ENCODE measurements around the gene JAM2.

The JAM2 gene

DNA sequence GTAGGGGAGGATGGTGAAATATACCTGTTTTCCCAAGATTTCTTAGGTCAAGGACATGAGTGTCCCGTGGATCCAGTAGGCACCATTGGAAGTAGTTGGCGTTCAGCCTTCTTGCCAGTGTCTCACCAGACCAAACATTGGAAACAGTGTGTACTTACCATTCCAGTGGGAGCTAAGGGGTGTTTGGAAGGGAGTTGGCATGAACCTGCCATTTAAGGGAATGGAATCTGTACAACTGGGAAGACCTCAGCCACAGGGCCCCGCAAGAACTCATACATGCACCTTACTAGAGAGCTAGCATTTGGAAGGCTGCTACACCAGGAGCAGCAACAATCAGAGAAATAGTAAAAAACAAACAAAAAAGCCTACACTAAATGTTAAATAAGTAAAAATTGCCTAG, 82.9 kb downstream of the JAM2 start:
- no peak for DNase-seq

DNA sequence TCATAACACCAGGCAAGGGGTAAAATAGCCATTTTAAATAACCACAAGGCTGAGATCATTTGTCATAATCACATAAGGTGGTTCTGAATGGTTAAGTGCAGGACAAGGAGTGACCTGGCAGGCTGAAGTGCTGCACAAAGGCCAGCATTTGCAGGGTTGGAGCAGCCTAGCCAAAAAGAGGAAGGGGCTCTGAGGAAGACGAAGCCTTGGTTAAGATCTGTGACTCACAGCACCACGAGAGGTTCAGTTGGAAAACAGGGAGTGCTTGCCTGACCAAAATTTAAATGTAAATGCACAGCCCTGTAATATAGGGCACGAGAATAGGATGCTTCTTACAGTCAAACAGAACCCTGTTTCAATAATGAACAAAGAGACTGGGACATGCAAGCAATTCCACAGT, 83.6 kb downstream of the JAM2 start:
- DNase-seq = no peak

DNA sequence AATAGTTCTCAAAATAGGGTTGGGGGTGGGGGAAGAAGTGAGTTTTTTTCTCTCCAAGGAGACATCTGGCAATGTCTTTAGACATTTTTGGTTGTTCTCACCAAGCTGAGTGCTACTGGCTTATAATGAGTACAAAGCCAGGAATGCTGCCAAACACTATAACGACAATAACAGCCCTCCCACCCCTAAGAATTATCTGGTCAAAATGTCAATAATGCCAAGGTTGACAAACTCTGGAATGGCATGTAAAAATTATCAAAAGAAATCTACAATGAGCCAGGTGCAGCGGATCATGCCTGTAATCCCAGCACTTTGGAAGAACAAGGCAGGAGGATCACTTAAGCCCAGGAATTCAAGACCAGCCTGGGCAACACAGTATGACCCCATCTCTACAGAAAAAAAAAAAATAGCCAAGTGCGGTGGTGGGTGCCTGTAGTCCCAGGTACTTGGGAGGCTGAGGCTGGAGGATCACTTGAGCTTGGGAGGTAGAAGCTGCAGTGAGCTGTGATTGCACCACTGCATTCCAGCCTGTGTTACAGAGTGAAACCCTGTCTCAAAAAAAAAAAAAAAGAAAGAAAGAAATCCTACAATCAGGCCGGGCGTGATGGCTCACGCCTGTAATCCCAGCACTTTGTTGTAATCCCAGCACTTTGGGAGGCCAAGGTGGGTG, 93.2 kb downstream of the JAM2 start:
- DNase-seq = peak; percentile 6

DNA sequence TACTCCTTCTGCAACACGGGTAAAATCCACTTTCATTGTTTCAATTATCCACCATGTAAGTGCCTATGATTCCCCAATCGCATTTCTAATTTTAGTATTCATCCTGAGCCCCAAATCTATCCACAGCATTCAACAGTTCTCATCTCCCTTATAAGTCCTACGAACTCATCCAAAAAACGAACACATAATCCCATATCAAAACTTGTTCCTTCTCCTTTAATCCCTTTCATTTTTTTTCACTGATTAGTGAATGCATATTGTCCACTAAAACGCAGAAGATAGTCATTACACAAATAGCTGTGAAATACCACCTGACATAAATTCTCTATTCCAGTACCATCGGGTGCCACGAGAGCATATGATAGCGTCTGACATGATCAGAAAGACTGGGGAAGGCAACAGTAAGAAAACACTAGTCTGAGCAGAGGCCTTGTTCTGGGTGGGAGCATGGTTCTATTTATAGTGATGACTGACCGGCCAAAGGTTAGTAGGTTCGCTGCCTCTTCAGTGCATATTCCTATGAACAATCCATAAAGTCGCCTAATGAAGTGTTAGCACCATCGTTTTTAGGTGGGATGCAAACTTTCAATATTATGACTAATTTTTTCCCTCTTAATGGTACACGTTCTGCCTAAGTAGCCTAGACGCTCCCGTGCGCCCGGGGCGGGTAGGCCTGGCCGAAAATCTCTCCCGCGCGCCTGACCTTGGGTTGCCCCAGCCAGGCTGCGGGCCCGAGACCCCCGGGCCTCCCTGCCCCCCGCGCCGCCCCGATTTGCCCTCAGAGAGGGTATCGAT, 95.0 kb downstream of the JAM2 start:
- peak; percentile 6 for DNase-seq

DNA sequence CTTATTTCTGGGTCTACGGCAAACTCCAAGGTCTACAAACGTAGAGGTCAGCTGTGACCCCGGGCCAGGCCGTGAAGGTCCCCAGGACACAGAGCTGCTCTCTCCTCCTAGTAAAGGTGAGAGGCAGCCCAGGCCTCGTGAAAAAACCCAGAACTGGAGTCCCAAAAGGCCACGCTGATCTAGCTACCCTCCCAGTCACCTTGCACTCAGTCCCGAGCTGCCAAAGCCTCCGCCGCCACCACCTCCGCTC, 95.5 kb downstream of the JAM2 start:
- DNase-seq = no peak

DNA sequence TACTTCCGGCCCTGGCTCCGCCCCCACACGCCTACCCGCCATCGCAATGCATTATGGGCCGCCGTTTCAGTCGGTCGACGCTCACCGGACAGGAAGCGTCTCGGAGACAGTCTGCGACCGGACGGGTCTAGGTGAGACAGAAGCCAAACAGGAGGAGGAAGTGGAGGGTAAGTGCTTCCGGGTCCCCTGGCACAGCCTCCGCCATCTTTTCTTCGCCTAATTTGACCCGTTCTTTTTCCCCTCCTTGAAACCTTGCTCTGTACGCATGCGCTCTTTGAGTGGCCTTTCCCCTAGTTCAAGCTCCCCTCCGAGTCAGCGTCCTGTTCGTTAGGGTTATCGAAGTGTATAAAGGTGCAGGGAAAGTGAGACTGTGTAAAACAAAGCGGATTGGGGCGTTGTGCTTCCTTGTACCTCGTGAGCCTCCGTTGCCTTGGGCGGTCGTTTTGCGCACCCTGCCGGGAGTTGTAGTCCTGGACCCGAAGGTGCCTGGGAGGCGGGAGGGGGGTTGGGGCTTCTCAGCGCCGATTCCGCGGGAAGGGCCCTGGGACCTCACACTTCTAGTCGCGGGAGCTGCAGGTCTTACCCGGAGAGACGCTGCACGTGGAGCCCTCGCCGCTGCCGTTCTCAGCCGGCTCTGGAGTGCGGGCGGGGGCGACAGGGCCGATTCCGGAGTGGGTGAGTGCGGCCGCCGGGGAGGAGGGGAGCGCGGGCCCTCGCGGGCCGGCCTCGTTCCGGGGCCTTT, 96.0 kb downstream of the JAM2 start, which contains the start of the genes ATP5PF and GABPA:
Gene ATP5PF, minus strand, starts transcription at position 1 of the 742 bp plus-strand sequence. CDS start 5,110 bp downstream, outside the sequence.
Gene GABPA, plus strand, starts transcription at position 69 of the 742 bp plus-strand sequence. CDS start 6,627 bp downstream, outside the sequence.
- DNase-seq = peak; percentile 99

DNA sequence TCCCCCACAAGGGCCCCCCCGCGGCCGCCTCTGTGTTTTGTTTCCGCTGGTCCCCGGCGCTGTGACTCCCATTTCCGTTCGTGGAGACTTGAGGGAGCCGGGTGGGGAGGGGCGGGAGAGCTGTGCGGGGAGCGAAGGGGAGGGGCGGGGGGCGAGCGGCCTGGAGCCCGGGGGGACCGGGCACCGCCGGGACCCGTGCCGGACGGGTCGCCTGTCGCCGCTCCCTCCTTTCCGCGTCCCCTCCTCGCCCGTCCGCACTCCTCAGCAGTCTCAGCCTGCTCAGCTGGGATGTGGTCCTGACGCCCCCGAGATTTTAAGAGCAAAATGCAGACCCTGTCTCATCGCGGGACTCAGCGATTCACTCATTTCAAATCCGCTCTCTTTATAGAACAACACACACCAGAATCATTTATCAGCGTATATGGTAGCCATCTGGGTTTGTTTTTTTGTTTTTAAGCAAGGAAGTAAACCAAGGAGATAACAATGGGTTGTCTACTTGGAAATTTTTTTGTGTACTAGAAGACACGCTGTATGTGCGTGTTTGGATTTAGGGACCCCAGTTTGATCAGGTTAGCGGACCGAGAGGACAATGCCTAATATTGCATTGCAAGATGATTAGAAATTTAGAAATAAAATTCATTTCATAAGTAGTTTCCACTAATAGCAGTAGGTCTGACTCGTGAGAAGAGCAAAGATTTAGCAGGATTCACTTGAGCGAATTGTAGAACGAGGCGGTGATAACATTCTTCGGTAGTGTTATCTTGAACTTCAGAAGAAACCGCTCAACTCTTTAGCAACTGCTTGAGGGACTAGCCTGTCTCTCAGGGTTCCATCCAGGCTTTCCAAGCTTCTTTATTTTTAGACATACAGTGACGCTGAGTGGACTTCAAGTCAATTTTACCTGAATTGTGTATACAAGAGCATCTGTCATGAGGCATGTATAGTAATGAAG, 96.9 kb downstream of the JAM2 start:
- DNase-seq = peak; percentile 89

DNA sequence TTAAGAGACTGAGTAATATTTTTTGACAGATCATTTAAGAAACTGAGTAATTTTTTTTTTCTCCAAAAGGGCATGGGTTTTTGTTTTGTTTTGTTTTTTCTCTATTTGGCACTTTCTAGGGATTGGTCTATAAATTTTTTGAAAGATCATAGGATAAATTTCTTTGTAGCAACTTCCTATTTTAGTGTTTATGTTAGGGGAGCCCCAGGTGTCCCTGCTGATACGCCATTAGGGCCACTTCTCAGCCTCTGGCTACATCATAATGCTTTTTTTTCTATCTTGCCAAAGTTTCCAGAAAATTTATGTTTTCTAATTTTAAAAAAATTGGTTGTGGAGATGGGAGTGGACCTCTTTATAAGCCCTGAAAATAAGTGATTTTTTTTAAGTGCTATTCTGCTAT, 98.4 kb downstream of the JAM2 start:
- DNase-seq = no peak

DNA sequence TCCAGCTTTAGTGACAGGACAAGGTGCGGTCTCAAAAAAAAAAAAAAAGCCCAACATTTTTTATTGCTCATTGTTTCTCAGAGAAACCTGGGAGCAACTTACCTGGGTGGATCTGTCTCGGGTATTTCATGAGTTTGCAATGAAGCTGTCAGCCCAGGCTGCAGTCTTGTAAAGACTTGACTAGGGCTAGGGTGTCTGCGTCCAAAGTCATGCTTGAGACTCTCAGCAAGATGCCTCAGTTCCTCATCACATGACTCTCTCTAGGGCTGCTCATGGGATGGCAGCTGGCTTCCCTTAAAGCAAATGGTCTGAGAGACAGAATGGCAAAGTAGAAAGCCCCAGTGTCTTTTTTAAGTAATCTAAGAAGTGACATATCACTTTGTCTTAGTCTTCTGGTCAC, 103.8 kb downstream of the JAM2 start:
- no peak for DNase-seq

DNA sequence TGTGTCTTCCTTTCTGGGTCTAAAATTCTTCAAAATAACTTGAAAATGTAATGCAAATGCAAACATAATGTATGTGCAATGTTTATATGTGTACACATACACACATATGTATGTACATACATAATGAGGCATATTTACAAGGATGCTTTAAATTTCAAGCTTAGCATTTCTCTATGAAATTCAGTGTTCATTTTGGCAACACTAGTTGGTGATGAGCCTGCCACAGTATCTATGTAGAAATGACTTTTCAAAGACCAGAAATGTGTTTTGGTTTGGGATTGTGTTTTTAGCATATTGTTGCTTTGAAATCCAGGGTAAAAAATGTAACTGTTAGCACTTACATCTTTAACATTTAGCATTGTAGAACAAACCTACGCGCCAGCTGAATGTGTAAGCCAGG, 105.8 kb downstream of the JAM2 start:
- DNase-seq = no peak

DNA sequence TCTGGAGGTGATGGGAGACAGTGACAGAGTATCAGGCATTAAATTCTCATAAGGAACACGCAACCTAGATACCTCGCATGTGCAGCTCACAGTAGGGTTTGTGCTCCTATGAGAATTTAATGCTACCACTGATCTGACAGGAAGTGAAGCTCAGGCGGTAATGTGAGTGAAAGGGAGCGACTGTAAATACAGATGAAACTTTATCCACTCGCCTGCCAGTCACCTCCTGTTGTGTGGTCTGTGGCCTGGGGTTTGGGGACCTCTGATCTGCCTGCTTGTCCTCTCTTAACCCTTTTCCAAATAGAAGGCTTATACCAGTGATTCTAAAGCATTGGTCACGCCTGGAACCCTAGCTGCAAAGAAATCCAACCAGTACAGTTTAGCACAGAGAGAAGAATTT, 111.0 kb downstream of the JAM2 start:
- no peak for DNase-seq

DNA sequence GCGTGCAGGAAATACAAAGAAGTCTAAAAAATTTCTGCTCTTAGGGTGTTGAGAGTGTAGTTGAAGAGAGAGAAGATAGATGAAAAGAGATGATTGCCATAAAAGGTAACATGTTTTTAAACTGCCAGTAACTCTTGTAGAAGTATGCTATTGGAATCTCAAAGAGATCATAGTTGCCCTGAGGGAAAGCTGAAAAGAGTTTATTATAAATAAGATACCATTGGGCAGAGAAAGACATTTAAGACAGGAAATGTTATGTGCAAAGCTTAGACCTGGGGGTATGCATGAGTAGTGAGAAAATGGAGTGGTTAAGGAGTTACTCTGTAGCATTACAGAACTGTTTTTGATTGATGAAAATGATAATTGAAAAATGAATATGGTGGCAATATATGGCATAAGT, 113.4 kb downstream of the JAM2 start:
- no peak for DNase-seq

DNA sequence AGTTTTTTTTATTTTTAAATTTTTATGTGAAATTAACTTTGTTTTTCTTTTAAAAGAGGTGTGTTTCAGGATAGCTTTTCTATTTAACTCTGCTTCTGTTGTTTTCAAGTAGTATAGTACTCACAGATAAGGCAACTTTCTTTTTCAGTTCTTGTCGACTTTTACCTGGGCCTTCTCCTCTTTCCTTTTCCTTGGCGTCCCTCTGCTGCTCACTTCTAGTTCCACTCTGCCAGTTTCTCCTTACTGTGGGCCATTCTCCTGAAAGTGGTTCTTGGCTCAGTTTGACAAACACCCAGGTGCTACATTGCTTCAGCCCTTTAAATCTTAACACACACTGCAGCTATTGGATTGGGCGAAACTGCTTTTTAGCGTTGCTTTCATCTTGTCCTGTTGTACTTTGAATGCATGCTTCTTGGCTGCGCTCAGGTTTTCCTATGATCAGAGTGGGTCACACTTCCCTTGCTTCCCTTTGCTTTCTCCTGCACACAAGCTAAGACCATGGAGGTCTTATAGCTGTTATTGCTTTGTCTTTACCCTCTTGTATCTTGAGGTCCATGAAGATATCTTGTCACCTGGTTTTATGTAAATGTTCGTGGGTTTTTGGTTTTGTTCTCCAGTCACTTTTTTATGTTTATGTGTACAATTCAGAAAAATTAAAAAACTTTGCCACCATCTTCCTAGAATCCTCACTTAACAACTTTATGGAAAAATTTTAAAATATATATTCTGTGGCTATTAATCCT, 117.3 kb downstream of the JAM2 start:
- DNase-seq = no peak

DNA sequence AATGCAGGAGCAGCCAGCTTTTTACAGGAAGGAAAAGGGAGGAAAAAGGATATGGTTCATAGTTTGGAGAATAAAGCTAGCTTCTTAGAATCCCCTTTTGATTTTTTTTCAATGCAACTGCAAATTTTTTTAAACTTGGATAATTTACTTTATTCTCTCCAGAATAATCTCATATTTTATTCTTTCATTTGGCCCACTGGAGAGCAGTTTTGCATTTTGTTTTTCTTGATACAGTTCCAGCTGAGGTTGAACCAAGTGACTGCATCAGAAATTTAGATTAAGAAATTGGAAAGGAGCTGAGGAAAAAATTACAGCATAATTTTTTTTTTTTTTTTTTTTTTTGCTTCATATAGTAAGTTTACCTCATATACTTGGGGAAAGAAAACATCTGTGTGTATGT, 118.5 kb downstream of the JAM2 start:
- no peak for DNase-seq

DNA sequence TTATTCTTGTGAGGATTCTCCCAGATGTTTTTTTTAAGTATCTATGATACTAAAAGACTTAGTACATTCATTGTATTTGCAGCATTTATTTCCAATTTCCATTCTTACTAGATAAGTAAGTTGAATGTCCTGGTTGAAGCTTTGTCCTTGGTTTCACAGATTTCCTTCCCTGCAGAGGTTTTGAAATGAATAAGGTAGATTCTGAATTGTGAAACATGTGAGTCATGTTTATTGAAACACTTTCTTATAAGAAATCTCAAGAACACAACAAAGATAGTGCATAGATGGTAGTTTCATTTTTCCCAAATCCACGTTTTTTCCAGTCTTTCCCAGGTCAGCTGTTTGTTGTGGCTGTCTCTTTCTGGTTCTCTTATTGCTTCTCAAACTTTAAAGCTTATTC, 120.5 kb downstream of the JAM2 start:
- DNase-seq = no peak

DNA sequence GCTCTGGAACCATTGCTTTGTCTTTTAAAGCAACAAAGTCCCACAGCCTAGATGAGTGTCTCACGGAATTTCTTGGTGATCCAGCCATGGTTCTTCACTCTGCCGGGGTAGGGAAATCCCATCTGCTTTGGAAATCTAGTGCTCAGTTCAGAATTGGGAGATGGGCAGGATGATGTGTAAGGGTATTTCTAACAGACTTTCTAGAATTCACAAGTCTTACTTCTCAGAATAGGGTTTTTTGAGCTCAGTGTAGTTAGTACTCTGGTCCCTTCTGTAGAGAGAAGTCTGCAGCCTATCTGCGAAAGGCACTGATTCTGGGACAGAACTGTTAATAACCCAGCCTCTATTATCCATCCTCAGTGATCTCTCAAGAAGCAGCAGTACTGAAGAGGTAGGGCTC, 121.0 kb downstream of the JAM2 start:
- DNase-seq = no peak

DNA sequence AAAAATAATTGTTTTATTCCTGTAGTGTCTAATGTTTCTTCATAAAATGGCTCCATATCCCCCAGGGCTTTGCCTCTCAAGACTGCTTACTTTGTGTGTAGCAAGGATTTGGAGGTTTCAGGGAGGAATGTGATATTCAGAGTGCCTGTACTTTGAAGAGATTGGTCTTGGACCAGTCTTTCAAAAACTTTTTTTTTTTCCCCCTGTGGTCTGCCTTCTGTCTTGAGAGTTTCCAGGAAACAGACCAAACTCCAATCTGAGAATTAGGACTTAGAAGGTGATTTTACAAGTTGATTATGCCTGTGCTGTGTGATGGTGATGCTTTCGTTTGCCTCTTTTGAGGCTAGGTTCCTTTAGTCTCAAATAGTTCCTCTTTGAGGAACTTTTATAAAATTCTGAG, 121.6 kb downstream of the JAM2 start:
- no peak for DNase-seq

DNA sequence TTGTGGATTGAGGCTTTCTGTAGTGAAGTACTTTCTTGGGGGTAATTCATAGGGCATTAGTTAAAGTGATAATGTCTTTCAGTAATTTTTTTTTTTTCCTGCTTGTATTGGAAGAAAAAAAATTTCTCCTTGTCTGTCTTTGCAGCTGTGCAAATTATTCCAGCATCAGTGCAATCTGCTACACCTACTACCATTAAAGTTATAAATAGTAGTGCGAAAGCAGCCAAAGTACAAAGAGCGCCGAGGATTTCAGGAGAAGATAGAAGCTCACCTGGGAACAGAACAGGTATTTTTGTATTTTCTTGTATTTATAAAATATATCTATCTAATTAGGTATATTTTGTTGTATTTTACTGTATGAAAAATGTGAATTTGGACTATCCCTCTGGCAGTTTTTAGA, 125.0 kb downstream of the JAM2 start:
- DNase-seq = no peak

All from fibroblast of skin of abdomen (primary cell).